PC-9 (cell line): ENCODE data around the gene EIF3B. TPM values are rescaled to one million over a fixed set of nuclear protein-coding genes. Genes with fewer than 3 reads are reported as not detected.

Source experiments
- BruUV-seq: library from RNA; stranded (reverse); fragments of 400-500 nt; replicated peaks from 2 replicates; lab custom pipeline; 2021; lab: Mats Ljungman, UMichigan
- CTCF ChIA-PET: fragments of 300-600 bp; sonication (Branson Sonifier 250); formaldehyde crosslinking; loops from one replicate; lab custom pipeline; 2022; ENCODE audit warnings: antibody characterized with exemption; lab: Charles Lee
- POLR2A ChIA-PET: fragments of 300-600 bp; sonication (Branson Sonifier 250); formaldehyde crosslinking; loops from one replicate; lab custom pipeline; 2022; ENCODE audit warnings: antibody characterized with exemption; ENCODE audit not compliant: unreplicated experiment; lab: Charles Lee
- DNase-seq, 2 experiments: peaks; one replicate each; pipeline versions ENCODE4 v3.0.0 to v3.0.0-alpha.2; 2015 to 2022; ENCODE audit warnings: mixed read lengths in 1 of 2
- H2AFZ ChIP-seq: fragments of 200-600 bp; sonication (generic); 2 replicates; pipeline ENCODE4 v1.8.1; 2017; ENCODE audit warnings: antibody characterized with exemption
- H3F3A ChIP-seq: fragments of 200-600 bp; sonication (generic); 2 replicates; pipeline ENCODE4 v1.8.1; 2017; ENCODE audit warnings: antibody characterized with exemption, mild to moderate bottlenecking, low read depth; ENCODE audit not compliant: insufficient read depth
- H3K27ac ChIP-seq: fragments of 200-600 bp; sonication (generic); 2 replicates; pipeline ENCODE4 v1.6.1; 2016; ENCODE audit warnings: mixed run types
- H3K27me3 ChIP-seq: fragments of 200-600 bp; sonication (generic); 2 replicates; pipeline ENCODE4 v1.6.1; 2016; ENCODE audit warnings: low read depth, mixed run types; ENCODE audit not compliant: insufficient read depth
- H3K36me3 ChIP-seq: fragments of 200-600 bp; sonication (generic); 2 replicates; pipeline ENCODE4 v1.6.1; 2016; ENCODE audit warnings: low read depth, mixed run types
- H3K4me1 ChIP-seq: fragments of 200-600 bp; sonication (generic); replicated peaks from 2 replicates; pipeline ENCODE4 v1.6.1; 2016; ENCODE audit warnings: mixed run types; ENCODE audit not compliant: insufficient read depth
- H3K4me2 ChIP-seq: fragments of 200-600 bp; sonication (generic); 2 replicates; pipeline ENCODE4 v1.6.1; 2017; ENCODE audit warnings: mixed run types
- H3K4me3 ChIP-seq: fragments of 200-600 bp; sonication (generic); 2 replicates; pipeline ENCODE4 v1.6.1; 2016; ENCODE audit warnings: mixed run types
- H3K79me2 ChIP-seq: fragments of 200-600 bp; sonication (generic); 2 replicates; pipeline ENCODE4 v1.6.1; 2017; ENCODE audit warnings: low read depth, mixed run types
- H3K9me2 ChIP-seq: fragments of 200-600 bp; sonication (generic); 2 replicates; pipeline ENCODE4 v1.8.1; 2017; ENCODE audit warnings: mild to moderate bottlenecking; ENCODE audit not compliant: insufficient read depth
- H3K9me3 ChIP-seq: fragments of 200-600 bp; sonication (generic); 2 replicates; pipeline ENCODE4 v1.8.1; 2016; ENCODE audit warnings: low read depth; ENCODE audit not compliant: insufficient read depth
- H4K20me1 ChIP-seq: fragments of 200-600 bp; sonication (generic); 2 replicates; pipeline ENCODE4 v1.8.1; 2017; ENCODE audit not compliant: insufficient read depth
- EZH2 ChIP-seq: fragments of 200-600 bp; sonication (generic); IDR thresholded peaks from 2 replicates; pipeline ENCODE4 v1.8.0; 2017; ENCODE audit warnings: antibody characterized with exemption, low read depth
- intact Hi-C: fragments of 100-400 bp; cut with micrococcal nuclease; formaldehyde crosslinking; loops from one replicate; pipeline ENCODE4 v1.10.0; 2022; ENCODE audit not compliant: unreplicated experiment
- total RNA-seq: library from RNA; stranded (reverse); gene quantifications from 2 replicates; pipeline ENCODE4 v1.2.3, GENCODE V29; 2021
- TF ChIP-seq, protein P1 (sequence below): fragments of 200-600 bp; sonication (generic); conservative IDR thresholded peaks from 2 replicates; pipeline ENCODE4 v1.6.1; 2017; ENCODE audit warnings: mixed run types, antibody characterized with exemption, mild to moderate bottlenecking, moderate library complexity

EIF3B gene
- total RNA-seq, 1 experiment from 2014 or later = 299 TPM

DNA sequence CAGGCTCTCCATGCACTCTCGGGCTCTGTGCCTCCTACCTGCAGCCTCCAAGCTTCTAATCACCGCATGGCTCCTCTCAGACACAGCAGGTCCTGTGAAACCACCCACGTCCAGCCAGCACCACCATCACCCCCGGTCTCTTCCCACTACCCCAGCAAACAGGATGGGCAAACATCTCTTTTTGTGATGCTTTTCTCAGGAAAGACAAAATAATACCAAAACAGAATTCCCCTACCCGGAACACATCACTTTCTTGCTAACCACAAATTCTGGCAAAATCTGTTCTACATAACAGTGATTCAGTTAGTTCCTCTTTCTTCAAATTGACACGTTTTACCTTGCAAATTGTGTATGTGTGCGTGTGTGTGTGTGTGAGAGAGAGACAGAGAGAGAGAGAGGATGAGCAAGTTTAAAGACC is 46.9 kb upstream of the EIF3B start:
- Histone ChIP-seq H3K4me3 (no peak overlapping the region), H3K9me2 (no peaks in the 10 kb centered on the region), H3K79me2 (peaks cover 24% of the 10 kb centered on the region), H3K27me3 (no peaks in the 10 kb centered on the region), H3K4me2 (no peak overlapping the region), H3K27ac (no peak overlapping the region), H4K20me1 (no peaks in the 10 kb centered on the region), H3K4me1 (no peaks in the 10 kb centered on the region), H3K9me3 (no peaks in the 10 kb centered on the region), H3F3A (peaks cover 24% of the 10 kb centered on the region; the same call in 1 of the 2 replicates), H3K36me3 (no peaks in the 10 kb centered on the region), H2AFZ (no peak overlapping the region)
- BruUV-seq = no TSS peak
- ChIA-PET CTCF (interaction anchor here (0.7 kb wide), 1 partner anchor 151 kb away, joined by 9 read pairs; no protein-coding TSS in a partner anchor), POLR2A (no interaction called here)
- TF ChIP-seq, protein P1, sequence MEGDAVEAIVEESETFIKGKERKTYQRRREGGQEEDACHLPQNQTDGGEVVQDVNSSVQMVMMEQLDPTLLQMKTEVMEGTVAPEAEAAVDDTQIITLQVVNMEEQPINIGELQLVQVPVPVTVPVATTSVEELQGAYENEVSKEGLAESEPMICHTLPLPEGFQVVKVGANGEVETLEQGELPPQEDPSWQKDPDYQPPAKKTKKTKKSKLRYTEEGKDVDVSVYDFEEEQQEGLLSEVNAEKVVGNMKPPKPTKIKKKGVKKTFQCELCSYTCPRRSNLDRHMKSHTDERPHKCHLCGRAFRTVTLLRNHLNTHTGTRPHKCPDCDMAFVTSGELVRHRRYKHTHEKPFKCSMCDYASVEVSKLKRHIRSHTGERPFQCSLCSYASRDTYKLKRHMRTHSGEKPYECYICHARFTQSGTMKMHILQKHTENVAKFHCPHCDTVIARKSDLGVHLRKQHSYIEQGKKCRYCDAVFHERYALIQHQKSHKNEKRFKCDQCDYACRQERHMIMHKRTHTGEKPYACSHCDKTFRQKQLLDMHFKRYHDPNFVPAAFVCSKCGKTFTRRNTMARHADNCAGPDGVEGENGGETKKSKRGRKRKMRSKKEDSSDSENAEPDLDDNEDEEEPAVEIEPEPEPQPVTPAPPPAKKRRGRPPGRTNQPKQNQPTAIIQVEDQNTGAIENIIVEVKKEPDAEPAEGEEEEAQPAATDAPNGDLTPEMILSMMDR = no peak
- no peak for TF ChIP-seq EZH2
- DNase-seq = no peak
- intact Hi-C loops = loop anchor here (2.0 kb wide), 1 partner anchor 37 kb away; no protein-coding TSS in a partner anchor

- Histone ChIP-seq H3K4me2 (no peak overlapping the region), H3K79me2 (peaks cover 35% of the 10 kb centered on the region), H3K27ac (no peak overlapping the region), H3K27me3 (no peaks in the 10 kb centered on the region), H3K9me3 (no peaks in the 10 kb centered on the region), H3K4me1 (0 out of 2 replicates have a peak, but pooled peaks cover 3% of the 10 kb centered on the region), H3K36me3 (no peaks in the 10 kb centered on the region), H2AFZ (no peak overlapping the region), H3K9me2 (no peaks in the 10 kb centered on the region), H3F3A (peaks cover 27% of the 10 kb centered on the region; the same call in 1 of the 2 replicates), H3K4me3 (no peak overlapping the region), H4K20me1 (no peaks in the 10 kb centered on the region)
- ChIA-PET POLR2A (interaction anchor here (0.6 to 1.2 kb wide), 2 partner anchors 9 to 427 kb away, joined by 4 read pairs; no protein-coding TSS in a partner anchor), CTCF (no interaction called here)
- intact Hi-C loops = loop anchor here (5.0 kb wide), 2 partner anchors 42 to 212 kb away; partner anchors contain the start of gene EIF3B
- peak in 1 of 2 experiments; percentile 84 for DNase-seq
- TF ChIP-seq, protein P1 = no peak
- TF ChIP-seq EZH2 = no peak
- BruUV-seq = no TSS peak
Measured at GRCh38 chr7:2309889-2310331, 44.7 kb upstream of the EIF3B start.

DNA sequence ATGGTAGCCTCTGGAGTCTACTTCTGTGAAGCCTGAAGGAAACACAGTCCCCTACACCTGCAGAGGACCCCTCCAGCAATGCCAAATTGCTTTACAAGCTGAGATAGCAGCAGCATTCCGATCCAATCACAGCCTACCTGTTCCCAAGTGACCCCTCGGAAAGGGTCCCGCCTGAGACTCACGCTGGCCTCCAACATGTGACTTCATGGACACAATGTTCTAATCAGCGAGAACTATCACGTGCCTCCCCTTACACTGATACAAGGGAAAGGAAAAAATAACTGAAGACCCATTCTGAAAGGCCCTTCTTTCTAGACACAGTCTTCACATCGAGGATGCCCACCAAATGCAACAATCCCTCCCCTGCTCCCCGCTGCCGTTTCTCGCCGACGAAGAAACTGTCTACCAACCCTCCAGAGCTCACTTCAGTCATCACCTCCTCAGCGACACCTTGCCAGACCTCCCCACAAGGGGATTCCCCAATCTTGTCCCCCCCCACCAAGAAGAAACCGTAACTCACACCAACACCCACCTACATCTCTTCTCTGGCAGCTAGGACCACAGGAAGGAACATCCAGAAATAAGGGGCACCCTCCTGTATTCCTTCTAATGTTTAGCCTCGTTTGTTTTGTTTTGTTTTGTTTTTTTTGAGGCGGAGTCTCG is 42.2 kb upstream of the EIF3B start:
- 0 out of 2 replicates have a peak, but pooled peaks cover 4% of the 10 kb centered on the region for H3K4me1 ChIP-seq

More for the DNA sequence above, 42.2 kb upstream of the EIF3B start:
- Histone ChIP-seq H3K79me2 (peaks cover 35% of the 10 kb centered on the region), H3K27ac (no peak overlapping the region), H3K9me3 (no peaks in the 10 kb centered on the region), H4K20me1 (no peaks in the 10 kb centered on the region), H2AFZ (no peak overlapping the region), H3K4me2 (no peak overlapping the region; the same call in 1 of the 2 replicates), H3K36me3 (no peaks in the 10 kb centered on the region), H3K27me3 (no peaks in the 10 kb centered on the region), H3K9me2 (no peaks in the 10 kb centered on the region), H3F3A (peaks cover 31% of the 10 kb centered on the region; the same call in 1 of the 2 replicates), H3K4me3 (no peak overlapping the region)
- BruUV-seq = no TSS peak
- CTCF ChIA-PET = no interaction called here
- intact Hi-C loops = loop anchor here (5.0 kb wide), 2 partner anchors 40 to 210 kb away; partner anchors contain the start of gene EIF3B
- DNase-seq = no peak
- TF ChIP-seq EZH2 = no peak
- TF ChIP-seq, protein P1 = no peak
- POLR2A ChIA-PET = interaction anchor here (0.6 kb wide), 1 partner anchor 244 kb away, joined by 3 read pairs; no protein-coding TSS in a partner anchor
